Left lung (tissue), 10 donors: ENCODE measurements around the gene OPRL1. TPM values are rescaled to one million over a fixed set of nuclear protein-coding genes. Genes with fewer than 3 reads are reported as not detected.

Experiments
- ATAC-seq: fragments of 200-7000 bp; cut with Tn5 transposase; one replicate; pipeline ENCODE4 v1.9.1; 2020; ENCODE audit warnings: moderate library complexity
- DNase-seq, 4 donors: peaks; one replicate each; pipeline ENCODE4 v3.0.0-alpha.2; 2013 to 2020
- H3K27ac ChIP-seq, 2 donors: fragments of 200-600 bp; sonication (generic) in 1 of 2; one replicate each; pipeline versions ENCODE4 v1.5.0 to v1.8.0; 2020 to 2021
- H3K27me3 ChIP-seq, 2 donors: fragments of 200-600 bp; sonication (generic) in 1 of 2; one replicate each; pipeline versions ENCODE4 v1.5.0 to v1.8.0; 2020 to 2021
- H3K36me3 ChIP-seq, 2 donors: fragments of 200-600 bp; sonication (generic) in 1 of 2; one replicate each; pipeline versions ENCODE4 v1.5.0 to v1.8.0; 2020 to 2021
- H3K4me1 ChIP-seq, 2 donors: fragments of 200-600 bp; one replicate each; pipeline ENCODE4 v1.8.0; 2021
- H3K4me3 ChIP-seq, 2 donors: fragments of 200-600 bp; sonication (generic) in 1 of 2; one replicate each; pipeline versions ENCODE4 v1.5.0 to v1.8.0; 2020 to 2021; ENCODE audit warnings: mild to moderate bottlenecking in 1 of 2
- H3K9me3 ChIP-seq, 2 donors: fragments of 200-600 bp; sonication (generic) in 1 of 2; one replicate each; pipeline versions ENCODE4 v1.5.0 to v1.8.0; 2020 to 2021
- CTCF ChIP-seq, 2 donors: fragments of 200-600 bp; sonication (generic) in 1 of 2; IDR thresholded peaks; one replicate each; pipeline versions ENCODE4 v1.5.0 to v1.8.0; 2021; ENCODE audit warnings: antibody characterized with exemption in 2 of 2
- intact Hi-C, 2 donors: fragments of 100-400 bp; cut with DNase I; formaldehyde crosslinking; loops; one replicate each; pipeline versions ENCODE4 v1.11.2 to v1.14.2; 2022
- polyA plus RNA-seq, 6 donors: library from polyadenylated mRNA; unstranded; fragments of 120-200 nt; gene quantifications; one replicate each; pipeline ENCODE4 v1.2.1, GENCODE V29; 2013; ENCODE audit not compliant: insufficient read length in 6 of 6
- total RNA-seq, 2 donors: library from RNA; stranded (reverse); fragmentation: NEBNext Ultra II Directional; extraction: Animal tissue kit (Norgen Biotek cat#: 25700); gene quantifications; one replicate each; pipeline ENCODE4 v1.2.1, GENCODE V29; 2021
- donor health status: DM: no; HTN: yes; CAD: no.
- donor health status: DM: no; HTN: no; CAD: no.

Gene OPRL1
- total and polyA plus RNA-seq, 8 donors: 1.8 to 2.5 (median 2.2) TPM

- intact Hi-C loops: no loop called here
- H3K27ac ChIP-seq: no peak overlapping the region
These were observed 43.3 kb upstream of the OPRL1 start for GRCh38 chr20:64036346-64037198.

GRCh38 chr20:64037199-64037497 lies 42.7 kb upstream of the OPRL1 start:
- intact Hi-C loops: no loop called here
- H3K27ac ChIP-seq: no peak overlapping the region
- DNase-seq (no peak), ATAC-seq (no peak)
- TF ChIP-seq CTCF (IDR thresholded peaks at IDR 0.05): no peak
- no peaks in the 10 kb centered on the region for H3K9me3 ChIP-seq
- no peak overlapping the region for H3K4me3 ChIP-seq
- H3K4me1 ChIP-seq: peaks cover 18 to 47% of the 10 kb centered on the region in 2 donors
- H3K36me3 ChIP-seq: peaks cover 0 to 35% of the 10 kb centered on the region in 2 donors
- H3K27me3 ChIP-seq: peaks cover 28 to 64% of the 10 kb centered on the region in 2 donors

More at GRCh38 chr20:64036346-64037198, 43.3 kb upstream of the OPRL1 start:
- H3K4me3 ChIP-seq: no peak overlapping the region
- peaks cover 0 to 40% of the 10 kb centered on the region in 2 donors for H3K36me3 ChIP-seq
- H3K4me1 ChIP-seq: peaks cover 12 to 41% of the 10 kb centered on the region in 2 donors
- ATAC-seq (no peak), DNase-seq (no peak)
- peaks cover 23 to 58% of the 10 kb centered on the region in 2 donors for H3K27me3 ChIP-seq
- H3K9me3 ChIP-seq: no peaks in the 10 kb centered on the region
- no peak for TF ChIP-seq CTCF (IDR thresholded peaks at IDR 0.05)

GRCh38 chr20:64037498-64038213 lies 42.2 kb upstream of the OPRL1 start:
- Histone ChIP-seq H3K4me3 (peak overlapping the region in 1 of 2 donors; percentile 53), H3K36me3 (peaks cover 0 to 29% of the 10 kb centered on the region in 2 donors), H3K27ac (peak overlapping the region in 1 of 2 donors; percentile 76), H3K9me3 (no peaks in the 10 kb centered on the region), H3K4me1 (peaks cover 21 to 50% of the 10 kb centered on the region in 2 donors), H3K27me3 (peaks cover 32 to 69% of the 10 kb centered on the region in 2 donors)
- DNase-seq (no peak), ATAC-seq (no peak)
- intact Hi-C loops: no loop called here
- no peak for TF ChIP-seq CTCF (IDR thresholded peaks at IDR 0.05)

- TF ChIP-seq CTCF (IDR thresholded peaks at IDR 0.05): no peak
- Histone ChIP-seq H3K27ac (peak overlapping the region; percentile 76 to 78), H3K4me1 (peaks cover 21 to 50% of the 10 kb centered on the region in 2 donors), H3K36me3 (peaks cover 0 to 24% of the 10 kb centered on the region in 2 donors), H3K9me3 (no peaks in the 10 kb centered on the region), H3K27me3 (peaks cover 32 to 73% of the 10 kb centered on the region in 2 donors), H3K4me3 (peak overlapping the region; percentile 38 to 53)
- ATAC-seq (peak; percentile 4), DNase-seq (no peak)
- intact Hi-C loops: no loop called here
These were observed 41.7 kb upstream of the OPRL1 start for GRCh38 chr20:64038224-64038564.
